Measurements from ENCODE around the gene KRT76. TPM values are rescaled to one million over a fixed set of nuclear protein-coding genes. Genes with fewer than 3 reads are reported as not detected.
"Not testable (repeated sequence)": the region's sequence is repeated elsewhere in the genome, so short reads cannot be mapped to it uniquely, and the experiment has no call there.

The KRT76 gene
- total RNA-seq, 4 donors from 2014 or later = not detected

DNA sequence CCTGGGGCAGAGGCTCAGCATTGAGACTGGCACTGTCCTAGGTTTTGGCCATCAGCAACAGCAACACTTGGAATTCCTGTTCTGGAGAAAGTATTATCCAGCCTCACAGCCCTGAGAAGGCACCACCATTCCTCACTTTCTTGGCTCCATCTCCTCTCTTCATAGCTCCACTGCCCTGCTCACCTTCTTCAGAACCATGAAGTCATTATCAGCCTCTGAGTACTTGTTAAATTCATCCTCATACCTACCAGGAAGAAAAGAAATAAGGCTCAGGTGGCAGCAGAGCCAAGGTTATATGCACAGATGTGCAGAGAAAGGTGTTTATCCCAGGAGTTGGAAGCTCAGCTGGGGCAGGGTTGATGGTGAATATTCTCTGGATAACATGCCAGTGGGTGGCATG, 25.4 kb downstream of the KRT76 start:
- H3K4me3 ChIP-seq = no peak overlapping the region
- DNase-seq = no peak
- intact Hi-C loops (cut with DNase I; ENCODE audit: low total_unique reads) = no loop called here
- TF ChIP-seq, protein P1, sequence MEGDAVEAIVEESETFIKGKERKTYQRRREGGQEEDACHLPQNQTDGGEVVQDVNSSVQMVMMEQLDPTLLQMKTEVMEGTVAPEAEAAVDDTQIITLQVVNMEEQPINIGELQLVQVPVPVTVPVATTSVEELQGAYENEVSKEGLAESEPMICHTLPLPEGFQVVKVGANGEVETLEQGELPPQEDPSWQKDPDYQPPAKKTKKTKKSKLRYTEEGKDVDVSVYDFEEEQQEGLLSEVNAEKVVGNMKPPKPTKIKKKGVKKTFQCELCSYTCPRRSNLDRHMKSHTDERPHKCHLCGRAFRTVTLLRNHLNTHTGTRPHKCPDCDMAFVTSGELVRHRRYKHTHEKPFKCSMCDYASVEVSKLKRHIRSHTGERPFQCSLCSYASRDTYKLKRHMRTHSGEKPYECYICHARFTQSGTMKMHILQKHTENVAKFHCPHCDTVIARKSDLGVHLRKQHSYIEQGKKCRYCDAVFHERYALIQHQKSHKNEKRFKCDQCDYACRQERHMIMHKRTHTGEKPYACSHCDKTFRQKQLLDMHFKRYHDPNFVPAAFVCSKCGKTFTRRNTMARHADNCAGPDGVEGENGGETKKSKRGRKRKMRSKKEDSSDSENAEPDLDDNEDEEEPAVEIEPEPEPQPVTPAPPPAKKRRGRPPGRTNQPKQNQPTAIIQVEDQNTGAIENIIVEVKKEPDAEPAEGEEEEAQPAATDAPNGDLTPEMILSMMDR (IDR thresholded peaks at IDR 0.05) = no peak
- no peak for TF ChIP-seq POLR2AphosphoS5 (IDR thresholded peaks at IDR 0.05)
- TF ChIP-seq EP300 (IDR thresholded peaks at IDR 0.05; ENCODE audit: low read depth) = no peak
- no peak for TF ChIP-seq POLR2A (IDR thresholded peaks at IDR 0.05)
- H3K9me3 ChIP-seq = no peaks in the 10 kb centered on the region
- in situ Hi-C loops (cut with MboI; ENCODE audit: low pct_ligation_motif_present in 1 of 4, low pct_unique_long_range_greater_than_20kb in 1 of 4, low sequenced_read_pairs in 3 of 4) = no loop called here
- H3K27me3 ChIP-seq = no peaks in the 10 kb centered on the region
- no peaks in the 10 kb centered on the region for H3K36me3 ChIP-seq
- H3K4me1 ChIP-seq = no peaks in the 10 kb centered on the region
- no peak overlapping the region for H3K27ac ChIP-seq

DNA sequence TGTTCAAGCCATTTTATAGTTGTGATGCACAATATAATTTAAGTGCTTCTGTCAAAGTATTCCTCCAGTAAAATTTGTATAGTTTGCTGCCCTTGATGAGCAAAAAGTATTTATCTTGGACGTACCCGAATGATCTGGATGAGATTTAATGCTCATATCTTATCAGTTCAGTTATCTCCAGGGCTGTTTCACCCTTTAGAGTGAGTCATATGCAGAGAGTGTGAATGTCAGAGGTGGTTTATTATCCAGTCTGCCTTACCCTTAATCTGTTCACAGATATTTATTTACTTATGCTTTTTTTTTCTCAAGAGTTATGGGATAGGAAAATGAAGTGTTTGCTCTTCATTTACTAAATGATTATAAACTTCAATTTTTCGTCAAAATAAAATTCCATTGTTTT, 26.6 kb downstream of the KRT76 start:
- H3K36me3 ChIP-seq; in situ Hi-C loops (cut with MboI; ENCODE audit: low pct_ligation_motif_present in 1 of 4, low pct_unique_long_range_greater_than_20kb in 1 of 4, low sequenced_read_pairs in 3 of 4); H3K4me1 ChIP-seq; DNase-seq; H3K27me3 ChIP-seq; H3K27ac ChIP-seq; intact Hi-C loops (cut with DNase I; ENCODE audit: low total_unique reads); H3K9me3 ChIP-seq; H3K4me3 ChIP-seq: not testable (repeated sequence)
- 8 to 52% methylated on average over 3 of the region's 3 CpGs for WGBS, 2 donors (ENCODE audit: low coverage in 1 of 2)

DNA sequence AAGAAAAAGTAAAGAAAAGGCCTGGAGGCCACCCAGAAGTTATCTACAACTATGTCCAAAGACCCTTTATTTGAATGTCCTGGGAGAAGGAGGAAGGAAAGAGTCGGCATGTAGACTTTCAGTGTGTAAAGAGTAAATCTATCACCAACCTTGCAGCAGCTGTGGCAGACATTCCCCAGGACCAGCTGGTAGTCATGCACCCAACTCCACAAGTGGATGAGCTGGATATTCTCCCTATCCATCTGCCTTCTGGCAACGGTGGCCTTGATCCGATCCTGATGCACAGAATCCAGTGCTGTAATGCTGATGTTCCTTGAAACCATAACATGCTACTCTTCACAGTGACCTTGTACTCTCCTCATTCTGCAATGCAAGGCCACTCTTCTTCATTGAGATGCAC, 27.3 kb downstream of the KRT76 start:
- no peaks in the 10 kb centered on the region for H3K27me3 ChIP-seq
- intact Hi-C loops (cut with DNase I; ENCODE audit: low total_unique reads) (no loop called here), in situ Hi-C loops (cut with MboI; ENCODE audit: low pct_ligation_motif_present in 1 of 4, low pct_unique_long_range_greater_than_20kb in 1 of 4, low sequenced_read_pairs in 3 of 4) (no loop called here)
- TF ChIP-seq, protein P1 (IDR thresholded peaks at IDR 0.05) = no peak
- TF ChIP-seq POLR2AphosphoS5 (IDR thresholded peaks at IDR 0.05) (no peak), POLR2A (IDR thresholded peaks at IDR 0.05) (no peak), EP300 (IDR thresholded peaks at IDR 0.05; ENCODE audit: low read depth) (no peak)
- H3K4me3 ChIP-seq = no peak overlapping the region
- no peaks in the 10 kb centered on the region for H3K4me1 ChIP-seq
- H3K9me3 ChIP-seq = no peaks in the 10 kb centered on the region
- no peaks in the 10 kb centered on the region for H3K36me3 ChIP-seq
- 83% methylated on average over 3 of the region's 3 CpGs; no CpG with 5 or more reads in 1 of the 2 donors for WGBS, 2 donors (ENCODE audit: low coverage in 1 of 2)
- no peak for DNase-seq
- H3K27ac ChIP-seq = no peak overlapping the region

DNA sequence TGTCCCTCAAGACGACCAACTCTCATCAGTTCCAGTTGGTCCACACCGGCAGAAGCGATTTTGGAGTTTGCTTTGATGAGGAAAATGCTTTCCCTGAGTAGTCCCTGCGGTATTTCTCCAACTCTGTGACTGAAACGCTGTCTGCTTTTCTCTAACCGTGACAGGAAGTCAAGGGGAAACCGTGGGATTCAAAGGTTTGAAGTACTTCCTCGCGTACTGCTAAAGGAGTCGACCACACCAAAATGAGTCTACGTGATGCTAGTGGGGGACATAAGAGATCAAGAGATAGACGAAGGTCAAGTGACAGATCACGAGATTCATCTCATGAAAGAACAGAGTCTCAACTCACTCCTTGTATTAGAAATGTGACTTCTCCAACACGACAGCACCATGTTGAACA, 28.6 kb downstream of the KRT76 start:
- in situ Hi-C loops (cut with MboI; ENCODE audit: low pct_ligation_motif_present in 1 of 4, low pct_unique_long_range_greater_than_20kb in 1 of 4, low sequenced_read_pairs in 3 of 4) = no loop called here
- Histone ChIP-seq H3K4me3 (no peak overlapping the region), H3K9me3 (no peaks in the 10 kb centered on the region), H3K36me3 (no peaks in the 10 kb centered on the region), H3K27ac (no peak overlapping the region), H3K4me1 (no peaks in the 10 kb centered on the region), H3K27me3 (no peaks in the 10 kb centered on the region)
- TF ChIP-seq, protein P1 (IDR thresholded peaks at IDR 0.05) = no peak
- TF ChIP-seq POLR2AphosphoS5 (IDR thresholded peaks at IDR 0.05) (no peak), EP300 (IDR thresholded peaks at IDR 0.05; ENCODE audit: low read depth) (no peak), POLR2A (IDR thresholded peaks at IDR 0.05) (no peak)
- 63 to 69% methylated on average over 7 to 14 of the region's 14 CpGs for WGBS, 2 donors (ENCODE audit: low coverage in 1 of 2)
- intact Hi-C loops (cut with DNase I; ENCODE audit: low total_unique reads) = no loop called here
- no peak for DNase-seq

DNA sequence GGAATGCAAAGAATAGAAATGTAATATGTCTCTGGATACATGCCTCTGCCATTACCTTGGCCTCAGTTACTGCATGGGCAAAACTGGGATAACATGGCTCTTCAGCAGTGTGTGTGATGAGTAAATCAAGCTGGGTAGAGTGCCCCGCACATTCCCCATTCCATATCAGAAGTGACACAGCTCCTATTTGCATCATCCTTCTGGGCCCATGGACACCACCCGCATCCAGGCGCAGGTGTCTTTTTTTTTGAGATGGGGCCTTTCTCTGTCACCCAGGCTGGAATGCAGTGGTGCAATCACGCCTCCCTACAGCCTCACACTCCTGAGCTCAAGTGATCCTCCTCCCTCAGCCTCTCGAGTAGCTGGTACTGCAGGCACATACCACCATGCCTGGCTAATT, 31.6 kb downstream of the KRT76 start:
- H3K9me3 ChIP-seq = no peaks in the 10 kb centered on the region
- H3K27me3 ChIP-seq = peaks cover 7% of the 10 kb centered on the region
- no peaks in the 10 kb centered on the region for H3K4me1 ChIP-seq
- WGBS, 2 donors (ENCODE audit: low coverage in 1 of 2) = 73% methylated on average over 5 of the region's 5 CpGs; no CpG with 5 or more reads in 1 of the 2 donors
- intact Hi-C loops (cut with DNase I; ENCODE audit: low total_unique reads) = no loop called here
- no peaks in the 10 kb centered on the region for H3K36me3 ChIP-seq
- no peak overlapping the region for H3K27ac ChIP-seq
- in situ Hi-C loops (cut with MboI; ENCODE audit: low pct_ligation_motif_present in 1 of 4, low pct_unique_long_range_greater_than_20kb in 1 of 4, low sequenced_read_pairs in 3 of 4) = no loop called here
- H3K4me3 ChIP-seq = no peak overlapping the region
- TF ChIP-seq EP300 (IDR thresholded peaks at IDR 0.05; ENCODE audit: low read depth) (no peak), POLR2AphosphoS5 (IDR thresholded peaks at IDR 0.05) (no peak), POLR2A (IDR thresholded peaks at IDR 0.05) (no peak)
- TF ChIP-seq, protein P1 (IDR thresholded peaks at IDR 0.05) = no peak
- no peak for DNase-seq
